ENCODE results near the gene SND1. TPM values are rescaled to one million over a fixed set of nuclear protein-coding genes. Genes with fewer than 3 reads are reported as not detected.
A peak's percentile ranks its signal among the peaks of the same experiment; 100 is the strongest.

The SND1 gene
- total and polyA plus RNA-seq, 2 donors from 2014 or later = 83.0 to 154 TPM

- intact Hi-C loops (cut with DNase I) = no loop called here
- no peak for FAIRE-seq
- Histone ChIP-seq H3K27ac (ENCODE audit: low read depth in 2 of 2, low read length in 2 of 2) (no peak overlapping the region), H3K9ac (ENCODE audit: low read length in 3 of 3) (no peak overlapping the region), H3K36me3 (ENCODE audit: control insufficient read depth in 2 of 3, insufficient read depth in 3 of 3, low read length in 3 of 3) (peaks cover 0 to 5% (median 4%) of the 10 kb centered on the region in 3 donors), H3K4me1 (ENCODE audit: control insufficient read depth in 2 of 3, insufficient read depth in 2 of 3, low read depth in 1 of 3, low read length in 3 of 3) (no peaks in the 10 kb centered on the region), H3K4me3 (ENCODE audit: low read length in 3 of 3) (no peak overlapping the region), H3K27me3 (ENCODE audit: control insufficient read depth, insufficient read depth, low read length) (no peaks in the 10 kb centered on the region), H3K9me3 (ENCODE audit: control insufficient read depth in 2 of 3, insufficient read depth in 1 of 3, low read length in 3 of 3) (no peaks in the 10 kb centered on the region)
- TF ChIP-seq, protein P1, sequence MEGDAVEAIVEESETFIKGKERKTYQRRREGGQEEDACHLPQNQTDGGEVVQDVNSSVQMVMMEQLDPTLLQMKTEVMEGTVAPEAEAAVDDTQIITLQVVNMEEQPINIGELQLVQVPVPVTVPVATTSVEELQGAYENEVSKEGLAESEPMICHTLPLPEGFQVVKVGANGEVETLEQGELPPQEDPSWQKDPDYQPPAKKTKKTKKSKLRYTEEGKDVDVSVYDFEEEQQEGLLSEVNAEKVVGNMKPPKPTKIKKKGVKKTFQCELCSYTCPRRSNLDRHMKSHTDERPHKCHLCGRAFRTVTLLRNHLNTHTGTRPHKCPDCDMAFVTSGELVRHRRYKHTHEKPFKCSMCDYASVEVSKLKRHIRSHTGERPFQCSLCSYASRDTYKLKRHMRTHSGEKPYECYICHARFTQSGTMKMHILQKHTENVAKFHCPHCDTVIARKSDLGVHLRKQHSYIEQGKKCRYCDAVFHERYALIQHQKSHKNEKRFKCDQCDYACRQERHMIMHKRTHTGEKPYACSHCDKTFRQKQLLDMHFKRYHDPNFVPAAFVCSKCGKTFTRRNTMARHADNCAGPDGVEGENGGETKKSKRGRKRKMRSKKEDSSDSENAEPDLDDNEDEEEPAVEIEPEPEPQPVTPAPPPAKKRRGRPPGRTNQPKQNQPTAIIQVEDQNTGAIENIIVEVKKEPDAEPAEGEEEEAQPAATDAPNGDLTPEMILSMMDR (IDR thresholded peaks at IDR 0.05; ENCODE audit: borderline replicate concordance, extremely low read depth, insufficient read depth) = no peak
- DNase-seq = no peak
Observed at GRCh38 chr7:127893547-127893946, 241.6 kb downstream of the SND1 start.

DNA sequence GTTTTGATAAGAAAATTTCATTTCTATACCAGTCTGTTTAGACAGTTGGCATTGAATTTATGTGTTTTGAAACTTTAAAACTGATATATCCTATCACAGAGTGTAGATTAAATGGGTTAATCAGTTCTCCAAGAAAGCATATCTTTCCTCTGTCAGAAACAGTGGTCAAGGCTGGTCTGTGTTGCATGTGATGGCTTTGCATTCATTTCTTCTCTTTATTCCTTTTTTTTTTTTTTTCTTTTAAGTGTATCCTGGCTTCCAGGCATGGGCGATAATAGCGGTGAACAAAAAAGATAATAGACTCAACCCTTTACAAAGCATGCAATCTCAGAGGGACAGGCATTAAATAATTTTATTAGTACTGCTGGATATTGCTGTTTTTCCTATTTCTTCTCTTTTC is 242.6 kb downstream of the SND1 start:
- TF ChIP-seq, protein P1 (IDR thresholded peaks at IDR 0.05; ENCODE audit: borderline replicate concordance, extremely low read depth, insufficient read depth) = no peak
- DNase-seq (no peak), FAIRE-seq (no peak)
- Histone ChIP-seq H3K4me1 (ENCODE audit: control insufficient read depth in 2 of 3, insufficient read depth in 2 of 3, low read depth in 1 of 3, low read length in 3 of 3) (no peaks in the 10 kb centered on the region), H3K9me3 (ENCODE audit: control insufficient read depth in 2 of 3, insufficient read depth in 1 of 3, low read length in 3 of 3) (no peaks in the 10 kb centered on the region), H3K36me3 (ENCODE audit: control insufficient read depth in 2 of 3, insufficient read depth in 3 of 3, low read length in 3 of 3) (peaks cover 0 to 3% (median 0%) of the 10 kb centered on the region in 3 donors), H3K4me3 (ENCODE audit: low read length in 3 of 3) (no peak overlapping the region), H3K27me3 (ENCODE audit: control insufficient read depth, insufficient read depth, low read length) (no peaks in the 10 kb centered on the region), H3K27ac (ENCODE audit: low read depth in 2 of 2, low read length in 2 of 2) (no peak overlapping the region), H3K9ac (ENCODE audit: low read length in 3 of 3) (no peak overlapping the region)
- intact Hi-C loops (cut with DNase I) = no loop called here

GRCh38 chr7:127895360-127895759 is 243.4 kb downstream of the SND1 start:
- intact Hi-C loops (cut with DNase I) = no loop called here
- Histone ChIP-seq H3K9me3 (ENCODE audit: control insufficient read depth in 2 of 3, insufficient read depth in 1 of 3, low read length in 3 of 3) (no peaks in the 10 kb centered on the region), H3K4me1 (ENCODE audit: control insufficient read depth in 2 of 3, insufficient read depth in 2 of 3, low read depth in 1 of 3, low read length in 3 of 3) (no peaks in the 10 kb centered on the region), H3K4me3 (ENCODE audit: low read length in 3 of 3) (no peak overlapping the region), H3K9ac (ENCODE audit: low read length in 3 of 3) (no peak overlapping the region), H3K27me3 (ENCODE audit: control insufficient read depth, insufficient read depth, low read length) (no peaks in the 10 kb centered on the region), H3K27ac (ENCODE audit: low read depth in 2 of 2, low read length in 2 of 2) (no peak overlapping the region), H3K36me3 (ENCODE audit: control insufficient read depth in 2 of 3, insufficient read depth in 3 of 3, low read length in 3 of 3) (peaks cover 0 to 3% (median 0%) of the 10 kb centered on the region in 3 donors)
- TF ChIP-seq, protein P1 (IDR thresholded peaks at IDR 0.05; ENCODE audit: borderline replicate concordance, extremely low read depth, insufficient read depth) = no peak
- FAIRE-seq = no peak
- no peak for DNase-seq

DNA sequence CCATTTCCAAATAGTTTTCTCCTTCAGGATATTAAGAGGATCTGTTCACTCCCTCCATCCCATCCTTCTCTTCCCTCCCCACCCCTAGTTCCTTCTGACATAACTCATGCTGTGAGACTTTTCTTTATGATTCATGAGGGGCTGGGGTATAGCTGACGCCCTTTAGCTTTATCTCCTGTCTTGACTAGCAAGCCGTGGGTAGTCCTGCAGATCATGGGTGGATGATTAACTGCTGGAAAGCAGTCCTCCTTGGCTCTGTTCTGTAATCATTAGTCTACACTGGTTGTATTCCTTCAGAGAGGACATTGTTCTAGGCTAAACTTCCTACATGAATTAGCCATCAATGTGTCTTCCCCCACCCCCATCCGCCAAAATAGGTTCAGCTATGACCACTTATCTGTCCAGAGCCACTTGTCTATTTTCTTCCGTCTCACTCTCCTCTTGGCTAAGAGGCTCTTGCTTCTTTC is 243.9 kb downstream of the SND1 start:
- Histone ChIP-seq H3K27ac (ENCODE audit: low read depth in 2 of 2, low read length in 2 of 2) (no peak overlapping the region), H3K36me3 (ENCODE audit: control insufficient read depth in 2 of 3, insufficient read depth in 3 of 3, low read length in 3 of 3) (peaks cover 0 to 3% (median 0%) of the 10 kb centered on the region in 3 donors), H3K4me3 (ENCODE audit: low read length in 3 of 3) (no peak overlapping the region), H3K27me3 (ENCODE audit: control insufficient read depth, insufficient read depth, low read length) (no peaks in the 10 kb centered on the region), H3K9me3 (ENCODE audit: control insufficient read depth in 2 of 3, insufficient read depth in 1 of 3, low read length in 3 of 3) (no peaks in the 10 kb centered on the region), H3K9ac (ENCODE audit: low read length in 3 of 3) (no peak overlapping the region), H3K4me1 (ENCODE audit: control insufficient read depth in 2 of 3, insufficient read depth in 2 of 3, low read depth in 1 of 3, low read length in 3 of 3) (no peaks in the 10 kb centered on the region)
- TF ChIP-seq, protein P1 (IDR thresholded peaks at IDR 0.05; ENCODE audit: borderline replicate concordance, extremely low read depth, insufficient read depth) = no peak
- FAIRE-seq = no peak
- DNase-seq = peak in 1 of 5 donors; percentile 23
- intact Hi-C loops (cut with DNase I) = no loop called here

Measured in kidney (tissue), 14 donors.